Testis (tissue), 3 donors: Measurements from ENCODE around the gene CNOT8. TPM values are rescaled to one million over a fixed set of nuclear protein-coding genes. Genes with fewer than 3 reads are reported as not detected.

ENCODE experiments used
- DNase-seq: peaks from one replicate; pipeline ENCODE4 v3.0.0-alpha.2; 2019
- H3K27ac ChIP-seq, 2 donors: fragments of 200-600 bp; sonication (generic); one replicate each; pipeline ENCODE4 v1.5.1; 2019
- H3K27me3 ChIP-seq: fragments of 200-600 bp; sonication (generic); one replicate; pipeline ENCODE4 v1.5.1; 2019
- H3K36me3 ChIP-seq: fragments of 200-600 bp; sonication (generic); one replicate; pipeline ENCODE4 v1.5.1; 2017; ENCODE audit warnings: low read depth; ENCODE audit errors: missing control alignments
- H3K4me1 ChIP-seq: fragments of 200-600 bp; sonication (generic); one replicate; pipeline ENCODE4 v1.5.1; 2019
- H3K4me3 ChIP-seq, 2 donors: fragments of 200-600 bp; sonication (generic); one replicate each; pipeline ENCODE4 v1.5.1; 2017 to 2019
- H3K9me3 ChIP-seq: fragments of 200-600 bp; sonication (generic); one replicate; pipeline ENCODE4 v1.5.1; 2017
- CTCF ChIP-seq, 3 experiments: fragments of 450-650 bp in 2 of 3; fragments of 200-600 bp in 1 of 3; sonication (generic) in 1 of 3; IDR thresholded peaks; one replicate each; pipeline ENCODE4 v1.5.1; 2016 to 2019; ENCODE audit warnings: antibody characterized with exemption in 3 of 3, mild to moderate bottlenecking in 2 of 3, moderate library complexity in 1 of 3
- POLR2A ChIP-seq: fragments of 450-650 bp; IDR thresholded peaks from one replicate; pipeline ENCODE4 v1.6.1; 2017; ENCODE audit warnings: antibody characterized with exemption, mild to moderate bottlenecking, moderate library complexity
- WGBS, 2 donors: methylation state at CpG; one replicate each; pipeline ENCODE4 v1.1.5; 2018; 5-methylcytosine and 5-hydroxymethylcytosine counted together
- intact Hi-C: fragments of 100-400 bp; cut with DNase I; formaldehyde crosslinking; loops from one replicate; pipeline ENCODE4 v1.15.1; 2023; ENCODE audit warnings: low total_unique reads
- polyA plus RNA-seq: library from polyadenylated mRNA; stranded (reverse); fragments of 350-450 nt; fragmentation: Illumina TruSeq; extraction: RNeasy Lipid Tissue Mini Kit (QIAGEN cat#74804); gene quantifications from one replicate; pipeline ENCODE4 v1.2.3, GENCODE V29; 2014; ENCODE audit warnings: low read depth, low replicate concordance; ENCODE audit not compliant: insufficient read depth
- total RNA-seq, 2 donors: library from RNA; depleted of rRNA; stranded (reverse); fragments of >200 nt; gene quantifications; one replicate each; pipeline ENCODE4 v1.2.3, GENCODE V29; 2016

The CNOT8 gene
- total and polyA plus RNA-seq, 3 donors from 2014 or later: 67.6 to 106 (median 103) TPM

GRCh38 chr5:154837009-154837901 is 21.2 kb upstream of the CNOT8 start:
- intact Hi-C loops: no loop called here
- WGBS, 2 donors: 80% methylated on average over 6 of the region's 6 CpGs

GRCh38 chr5:154840435-154841272 is 17.8 kb upstream of the CNOT8 start:
- Histone ChIP-seq H3K36me3 (no peaks in the 10 kb centered on the region), H3K4me3 (no peak overlapping the region), H3K27me3 (no peaks in the 10 kb centered on the region), H3K27ac (no peak overlapping the region), H3K9me3 (no peaks in the 10 kb centered on the region), H3K4me1 (peaks cover 3% of the 10 kb centered on the region)
- no peak for DNase-seq
- TF ChIP-seq POLR2A (no peak), CTCF (IDR thresholded peaks at IDR 0.05) (no peak)
- 62 to 72% methylated on average over 6 of the region's 6 CpGs for WGBS, 2 donors
- intact Hi-C loops: no loop called here

More at GRCh38 chr5:154837009-154837901, 21.2 kb upstream of the CNOT8 start:
- no peak overlapping the region for H3K4me3 ChIP-seq
- H3K4me1 ChIP-seq: peaks cover 10% of the 10 kb centered on the region
- H3K36me3 ChIP-seq: no peaks in the 10 kb centered on the region
- H3K9me3 ChIP-seq: no peaks in the 10 kb centered on the region
- no peak overlapping the region for H3K27ac ChIP-seq
- TF ChIP-seq CTCF (IDR thresholded peaks at IDR 0.05): no peak
- TF ChIP-seq POLR2A: no peak
- no peaks in the 10 kb centered on the region for H3K27me3 ChIP-seq
- no peak for DNase-seq

- H3K27ac ChIP-seq: no peak overlapping the region
- no peak for DNase-seq
- H3K4me3 ChIP-seq: no peak overlapping the region
- no peak for TF ChIP-seq POLR2A
- no peak for TF ChIP-seq CTCF (IDR thresholded peaks at IDR 0.05)
- H3K9me3 ChIP-seq: no peaks in the 10 kb centered on the region
- H3K36me3 ChIP-seq: no peaks in the 10 kb centered on the region
- H3K27me3 ChIP-seq: no peaks in the 10 kb centered on the region
- intact Hi-C loops: no loop called here
- H3K4me1 ChIP-seq: peaks cover 3% of the 10 kb centered on the region
Observed at GRCh38 chr5:154841273-154841661, 17.2 kb upstream of the CNOT8 start.

GRCh38 chr5:154842689-154843530 is 15.5 kb upstream of the CNOT8 start:
- no peak overlapping the region for H3K27ac ChIP-seq
- H3K4me1 ChIP-seq: peaks cover 3% of the 10 kb centered on the region

More at GRCh38 chr5:154842689-154843530, 15.5 kb upstream of the CNOT8 start:
- DNase-seq: no peak
- TF ChIP-seq POLR2A (no peak), CTCF (IDR thresholded peaks at IDR 0.05) (no peak)
- Histone ChIP-seq H3K27me3 (no peaks in the 10 kb centered on the region), H3K9me3 (no peaks in the 10 kb centered on the region), H3K36me3 (no peaks in the 10 kb centered on the region), H3K4me3 (no peak overlapping the region)
- 75 to 77% methylated on average over 6 of the region's 6 CpGs for WGBS, 2 donors
- intact Hi-C loops: no loop called here
